GM12878 (cell line): ENCODE data around the gene TRABD. TPM values are rescaled to one million over a fixed set of nuclear protein-coding genes. Genes with fewer than 3 reads are reported as not detected.
A peak's percentile ranks its signal among the peaks of the same experiment; 100 is the strongest.

Source experiments
- ATAC-seq: fragments of 200-7000 bp; cut with Tn5 transposase; 3 replicates; pipeline ENCODE4 v1.9.1; 2020; ENCODE audit warnings: mild to moderate bottlenecking, moderate library complexity
- BruUV-seq: library from RNA; stranded (reverse); fragments of 400-500 nt; replicated peaks from 2 replicates; lab custom pipeline; 2021; lab: Mats Ljungman, UMichigan
- CTCF ChIA-PET: fragments of 300-600 bp; sonication (Branson Sonifier 250); formaldehyde crosslinking; extraction: SDS; loops from one replicate; lab custom pipeline; 2021; ENCODE audit warnings: inconsistent platforms; lab: Yijun Ruan, JAX
- POLR2A ChIA-PET: fragments of 350-600 bp; formaldehyde crosslinking; extraction: SDS; loops from one replicate; lab custom pipeline; 2021; ENCODE audit warnings: inconsistent platforms; lab: Charles Lee
- RAD21 ChIA-PET: fragments of 300-600 bp; sonication (Branson Sonifier 250); formaldehyde crosslinking; loops from one replicate; lab custom pipeline; 2023; ENCODE audit warnings: antibody characterized with exemption; ENCODE audit not compliant: unreplicated experiment; lab: Charles Lee
- SMC1A ChIA-PET: fragments of 300-600 bp; sonication (Branson Sonifier 250); formaldehyde crosslinking; loops from one replicate; lab custom pipeline; 2023; ENCODE audit not compliant: unreplicated experiment, uncharacterized antibody; lab: Charles Lee
- DNase-seq: peaks from one replicate; pipeline ENCODE4 v3.0.0-alpha.2; 2011; ENCODE audit warnings: low read depth, low spot score
- FAIRE-seq: peaks from 3 replicates; lab custom pipeline; 2011; peaks lifted over from hg19 to GRCh38; lab: Jason Lieb, UNC
- H2AFZ ChIP-seq: 2 replicates; pipeline ENCODE4 v1.6.0; 2011; ENCODE audit warnings: low read depth, low read length, control low read depth; ENCODE audit not compliant: control insufficient read depth
- H3K27ac ChIP-seq: 2 replicates; pipeline ENCODE4 v1.5.1; 2011; ENCODE audit warnings: control low read depth; ENCODE audit not compliant: control insufficient read depth, insufficient read depth
- H3K27me3 ChIP-seq, 2 experiments: replicated peaks in 1 of 2; 2 replicates each; pipeline versions ENCODE4 v1.6.0 to v1.6.1; 2011; ENCODE audit warnings: low read length in 1 of 2; ENCODE audit not compliant: control insufficient read depth in 2 of 2, insufficient read depth in 2 of 2
- H3K36me3 ChIP-seq, 2 experiments: 2 replicates each; pipeline ENCODE4 v1.5.1; 2011; ENCODE audit warnings: low read length in 1 of 2; ENCODE audit not compliant: control insufficient read depth in 2 of 2, insufficient read depth in 2 of 2
- H3K4me1 ChIP-seq: 2 replicates; pipeline ENCODE4 v1.6.1; 2011; ENCODE audit warnings: mild to moderate bottlenecking, low read length, moderate library complexity, mixed read lengths; ENCODE audit not compliant: control insufficient read depth, insufficient read depth
- H3K4me2 ChIP-seq: 2 replicates; pipeline ENCODE4 v1.6.0; 2011; ENCODE audit warnings: control low read depth; ENCODE audit not compliant: control insufficient read depth, insufficient read depth
- H3K4me3 ChIP-seq: fragments of 200-600 bp; sonication (generic); 2 replicates; pipeline ENCODE4 v1.5.1; 2016
- H3K79me2 ChIP-seq: 2 replicates; pipeline ENCODE4 v1.6.0; 2011; ENCODE audit warnings: low read length; ENCODE audit not compliant: control insufficient read depth, insufficient read depth
- H3K9ac ChIP-seq: 2 replicates; pipeline ENCODE4 v1.8.0; 2011; ENCODE audit warnings: low read length, control low read depth, mixed read lengths; ENCODE audit not compliant: control insufficient read depth, insufficient read depth
- H3K9me3 ChIP-seq: replicated peaks from 3 replicates; pipeline ENCODE4 v1.5.1; 2011; ENCODE audit warnings: mild to moderate bottlenecking, low read length; ENCODE audit not compliant: control insufficient read depth, insufficient read depth
- H4K20me1 ChIP-seq: 2 replicates; pipeline ENCODE4 v1.6.0; 2011; ENCODE audit not compliant: control insufficient read depth, insufficient read depth
- BMI1 ChIP-seq: fragments of 450-650 bp; IDR thresholded peaks from 2 replicates; pipeline ENCODE4 v1.6.1; 2016; ENCODE audit warnings: mild to moderate bottlenecking, moderate library complexity, borderline replicate concordance
- CEBPZ ChIP-seq: fragments of 150-350 bp; IDR thresholded peaks from 2 replicates; pipeline ENCODE4 v1.6.1; 2016; ENCODE audit warnings: low read depth, low read length
- E2F4 ChIP-seq: IDR thresholded peaks from 2 replicates; pipeline ENCODE4 v1.6.1; 2012; ENCODE audit warnings: low read depth, low read length, improper control_type of control experiment
- E2F8 ChIP-seq: fragments of 450-650 bp; IDR thresholded peaks from 2 replicates; pipeline ENCODE4 v1.6.1; 2018; ENCODE audit warnings: mild to moderate bottlenecking, low read depth, moderate library complexity; ENCODE audit not compliant: partially characterized antibody
- EGR1 ChIP-seq, 2 experiments: IDR thresholded peaks; 1 replicate in 1 of 2; 2 replicates in 1 of 2; pipeline ENCODE4 v1.6.1; 2011 to 2012; ENCODE audit warnings: low read depth in 2 of 2, low read length in 2 of 2, borderline replicate concordance in 1 of 2, mild to moderate bottlenecking in 1 of 2, moderate library complexity in 1 of 2
- ESRRA ChIP-seq: IDR thresholded peaks from 2 replicates; pipeline ENCODE4 v1.6.1; 2012; ENCODE audit warnings: mild to moderate bottlenecking, low read length, improper control_type of control experiment
- FOXK2 ChIP-seq: fragments of 450-650 bp; IDR thresholded peaks from 2 replicates; pipeline ENCODE4 v1.6.1; 2017; ENCODE audit warnings: mild to moderate bottlenecking, moderate library complexity
- GABPA ChIP-seq: IDR thresholded peaks from 2 replicates; pipeline ENCODE4 v1.6.1; 2014; ENCODE audit warnings: antibody characterized with exemption, low read depth, mild to moderate bottlenecking, inconsistent platforms
- GATAD2B ChIP-seq: fragments of 450-650 bp; conservative IDR thresholded peaks from 2 replicates; pipeline ENCODE4 v1.6.1; 2017; ENCODE audit warnings: low read depth, mild to moderate bottlenecking, moderate library complexity
- MXI1 ChIP-seq: fragments of 150-350 bp; IDR thresholded peaks from 2 replicates; pipeline ENCODE4 v1.6.1; 2011; ENCODE audit warnings: low read depth, mild to moderate bottlenecking, inconsistent platforms, low read length, improper control_type of control experiment
- NFYB ChIP-seq: IDR thresholded peaks from 2 replicates; pipeline ENCODE4 v1.6.1; 2011; ENCODE audit warnings: low read depth, mild to moderate bottlenecking, low read length, improper control_type of control experiment, moderate library complexity; ENCODE audit not compliant: insufficient read depth
- RB1 ChIP-seq: fragments of 450-650 bp; formaldehyde crosslinking; IDR thresholded peaks from 2 replicates; pipeline ENCODE4 v1.6.1; 2017; ENCODE audit warnings: mild to moderate bottlenecking, borderline replicate concordance
- SREBF2 ChIP-seq: IDR thresholded peaks from 2 replicates; pipeline ENCODE4 v1.6.1; 2012; ENCODE audit warnings: mild to moderate bottlenecking, low read length
- TCF3 ChIP-seq: IDR thresholded peaks from 2 replicates; pipeline ENCODE4 v1.6.1; 2012; ENCODE audit warnings: low read depth, mild to moderate bottlenecking, low read length, borderline replicate concordance; ENCODE audit not compliant: insufficient read depth
- WGBS: methylation state at CpG from one replicate; pipeline ENCODE4 v1.1.6; 2016; ENCODE audit warnings: low lambda C conversion rate; ENCODE audit not compliant: insufficient replicate concordance, insufficient coverage; ENCODE audit errors: missing lambda C conversion rate; 5-methylcytosine and 5-hydroxymethylcytosine counted together
- in situ Hi-C: fragments of 300-500 bp; cut with MboI; formaldehyde crosslinking; loops from 9 replicates; pipeline ENCODE4 v1.14.3; 2018; ENCODE audit warnings: mixed read lengths
- intact Hi-C: fragments of 100-400 bp; cut with micrococcal nuclease; formaldehyde crosslinking; loops from one replicate; pipeline ENCODE4 v1.14.2; 2022; ENCODE audit not compliant: unreplicated experiment
- polyA plus RNA-seq, 11 experiments: library from polyadenylated mRNA; depleted of rRNA in 4 of 11; unstranded in 6 of 11; stranded (reverse) in 5 of 11; fragments of >200 nt; fragmentation: Nextera tagmentation in 4 of 11; fragmentation: Illumina TruSeq in 1 of 11; extraction: Ambion mirVana in 4 of 11; extraction: Trizol in 1 of 11; gene quantifications; 1 replicate in 1 of 11; 2 replicates in 10 of 11; pipeline versions ENCODE4 v1.2.1 to v1.2.3, GENCODE V29; 2011 to 2016; ENCODE audit warnings: inconsistent platforms in 2 of 11, missing spikeins in 2 of 11, low read depth in 1 of 11
- total RNA-seq, 4 experiments: library from RNA; depleted of rRNA in 3 of 4; stranded (reverse); fragments of >200 nt in 3 of 4; fragmentation: Illumina TruSeq in 1 of 4; extraction: Trizol in 1 of 4; gene quantifications; 2 replicates each; pipeline versions ENCODE4 v1.2.1 to v1.2.3, GENCODE V29; 2013 to 2021

Gene TRABD
- total and polyA plus RNA-seq, 10 of the 15 experiments (the other 5 are each of a cell fraction or from before 2014, with no cell fraction given), result 0.43 to 116 (median 58.1) TPM

- ATAC-seq, result peak; percentile 86
- under 1% methylated on average over 74 of the region's 76 CpGs for WGBS
- BruUV-seq, result TSS peak; percentile 73
- DNase-seq, result peak; percentile 53
- ChIA-PET CTCF (interaction anchor here (0.6 to 3.1 kb wide), 6 partner anchors 27 to 377 kb away, joined by 3 to 19 read pairs (median 4); no protein-coding TSS in a partner anchor), POLR2A (interaction anchor here (0.8 to 1.4 kb wide), 4 partner anchors 27 to 319 kb away, joined by 3 to 4 read pairs (median 4); no protein-coding TSS in a partner anchor), RAD21 (interaction anchor here (0.5 to 1.1 kb wide), 3 partner anchors 50 to 304 kb away, joined by 3 to 5 read pairs (median 3); partner anchors contain the start of gene SCO2), SMC1A (interaction anchor here (1.0 to 2.9 kb wide), 3 partner anchors 58 to 253 kb away, joined by 3 to 11 read pairs (median 8); no protein-coding TSS in a partner anchor)
- in situ Hi-C loops, result no loop called here
- peak; percentile 89 for FAIRE-seq
- Histone ChIP-seq H3K27me3 (no peaks in the 10 kb centered on the region), H3K9ac (peak within 1 kb of the TSS; percentile 90), H3K4me3 (peak within 1 kb of the TSS; percentile 83), H2AFZ (peak within 1 kb of the TSS; percentile 90), H3K9me3 (no peaks in the 10 kb centered on the region), H3K4me1 (peaks cover 20% of the 10 kb centered on the region), H4K20me1 (no peaks in the 10 kb centered on the region; the same call in none of the 2 replicates), H3K4me2 (peak within 1 kb of the TSS; percentile 98), H3K79me2 (peaks cover 56% of the 10 kb centered on the region), H3K36me3 (peaks cover 8 to 19% of the 10 kb centered on the region in 2 experiments; a peak in 3 of 4 replicates), H3K27ac (peak within 1 kb of the TSS; percentile 71)
- intact Hi-C loops, result loop anchor here (5.0 to 10.0 kb wide), 2 partner anchors 230 to 378 kb away; partner anchors contain the start of gene SBF1
- TF ChIP-seq RB1, result peak; percentile 84; the same call in 1 of the 2 replicates
- peak; percentile 36; the same call in 1 of the 2 replicates for TF ChIP-seq E2F4
- no peak for TF ChIP-seq BMI1
- TF ChIP-seq SREBF2, result 0 out of 2 replicates have a peak, but pooled peaks have one; percentile 35
- TF ChIP-seq ESRRA, result peak; percentile 56; the same call in 1 of the 2 replicates
- TF ChIP-seq GABPA, result peak; percentile 95
- peak; percentile 78; the same call in 1 of the 2 replicates for TF ChIP-seq GATAD2B
- peak; percentile 39 for TF ChIP-seq FOXK2
- TF ChIP-seq EGR1 (IDR thresholded peaks at IDR 0.05; ENCODE audit: borderline replicate concordance in 1 of 2, low read depth in 2 of 2, low read length in 2 of 2), result peak in 1 of 2 experiments; percentile 38; a peak in 1 of 3 replicates
- peak; percentile 93 for TF ChIP-seq NFYB
- no peak for TF ChIP-seq TCF3
- TF ChIP-seq E2F8, result peak; percentile 89
- peak; percentile 89 for TF ChIP-seq MXI1
- no peak for TF ChIP-seq CEBPZ
These were observed 58.9 kb downstream of the TRABD start, which contains the start of gene TUBGCP6 for GRCh38 chr22:50244420-50245213. TSS of gene TUBGCP6 (minus strand) at chr22:50245023. CDS start at chr22:50244459, 564 bp downstream.
